Superior temporal gyrus (tissue), 1 donor: Measurements from ENCODE around the gene NR2F1.
A peak's percentile ranks its signal among the peaks of the same experiment; 100 is the strongest.

Experiments used
- DNase-seq: peaks from one replicate; pipeline ENCODE4 v3.0.0-alpha.2; 2016; ENCODE audit errors: extremely low spot score

NR2F1 gene

DNA sequence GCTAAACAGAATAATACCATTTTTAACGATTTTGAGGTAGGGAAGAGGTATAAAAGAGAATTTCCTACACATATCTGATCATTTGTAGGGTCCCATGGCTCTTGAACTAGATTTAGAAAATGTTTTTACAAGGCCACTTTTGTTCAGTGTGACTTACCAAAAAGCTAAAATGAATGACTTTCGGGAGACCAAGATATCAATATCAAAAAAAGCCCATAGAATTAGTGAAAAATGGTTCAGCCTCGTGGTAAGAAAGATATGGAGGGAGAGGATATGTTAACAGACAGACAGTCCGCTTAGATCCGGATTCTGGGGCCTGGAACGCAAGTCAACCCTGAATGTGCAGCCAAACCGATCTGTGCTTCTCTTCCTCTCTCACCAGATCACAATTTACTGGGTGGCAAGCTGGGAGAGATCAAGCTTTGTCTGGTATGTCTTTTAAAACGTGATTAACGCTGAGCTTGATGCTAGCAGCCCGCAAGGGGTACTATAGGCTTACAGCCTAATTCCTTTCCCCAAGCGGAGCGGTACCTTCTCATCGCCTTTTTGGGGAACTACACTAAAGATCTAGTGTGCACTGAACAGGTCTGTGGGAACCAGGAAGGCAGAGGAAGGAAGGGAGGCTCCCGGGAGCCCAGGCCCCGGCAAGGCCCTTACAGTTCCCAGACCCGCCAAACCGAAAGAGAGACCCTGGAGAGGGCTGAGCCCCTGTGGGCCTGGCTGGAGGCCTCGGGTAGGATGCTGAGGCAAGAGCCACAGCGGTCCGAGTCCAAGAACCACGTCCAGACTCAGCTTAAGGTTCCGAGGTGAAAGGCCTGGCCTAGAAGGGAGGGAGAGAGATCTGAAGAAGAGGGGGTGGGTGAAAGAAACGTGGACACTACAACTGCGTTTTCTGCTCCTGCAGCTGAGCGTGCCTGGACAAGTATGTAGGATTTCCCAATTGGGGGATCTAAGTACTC, 4.9 kb upstream of the NR2F1 start:
- peak; percentile 54 for DNase-seq

DNA sequence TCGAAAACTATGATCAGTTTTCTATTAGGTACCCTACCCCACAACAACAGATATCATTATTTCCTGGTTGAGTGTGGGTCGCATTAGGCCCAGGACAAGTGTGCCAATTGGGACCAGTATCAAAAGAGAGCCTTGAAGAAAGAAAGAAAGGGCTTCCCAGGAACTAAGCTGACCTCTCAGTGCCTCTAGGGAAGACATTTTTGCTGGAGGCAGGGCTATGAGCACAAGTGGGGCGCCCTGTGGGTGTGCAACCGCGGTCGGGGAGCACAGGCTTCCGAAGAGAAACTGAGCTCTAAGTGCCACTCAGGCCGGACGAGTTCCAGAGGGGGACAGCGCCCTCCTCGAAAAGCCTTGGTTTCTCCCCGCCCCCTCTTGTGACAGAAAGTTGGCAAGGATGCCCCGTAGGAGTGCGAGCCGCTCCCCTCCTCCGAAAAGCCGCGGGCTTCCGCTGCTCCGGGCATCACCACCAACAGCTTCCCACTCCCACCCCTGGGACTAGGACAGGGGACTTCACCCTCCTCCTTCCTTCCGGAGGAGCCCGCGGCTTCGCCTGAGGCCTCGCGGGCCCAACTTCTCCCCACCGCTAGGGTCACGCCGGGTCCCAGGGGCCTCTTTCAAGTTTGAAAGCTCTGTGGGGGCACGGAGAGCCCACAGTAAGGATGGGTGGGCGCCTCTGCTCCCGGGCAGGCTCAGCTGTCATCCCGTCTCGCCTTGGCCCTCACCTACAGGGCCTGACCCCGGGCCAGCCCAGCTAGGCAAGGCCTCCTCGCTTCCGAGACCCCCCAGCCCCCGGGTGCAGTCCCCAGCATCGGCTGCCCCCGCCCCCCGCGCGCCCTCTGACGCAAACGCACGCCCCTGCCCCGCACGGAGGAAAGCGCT, 4.0 kb upstream of the NR2F1 start:
- peak; percentile 62 for DNase-seq

DNA sequence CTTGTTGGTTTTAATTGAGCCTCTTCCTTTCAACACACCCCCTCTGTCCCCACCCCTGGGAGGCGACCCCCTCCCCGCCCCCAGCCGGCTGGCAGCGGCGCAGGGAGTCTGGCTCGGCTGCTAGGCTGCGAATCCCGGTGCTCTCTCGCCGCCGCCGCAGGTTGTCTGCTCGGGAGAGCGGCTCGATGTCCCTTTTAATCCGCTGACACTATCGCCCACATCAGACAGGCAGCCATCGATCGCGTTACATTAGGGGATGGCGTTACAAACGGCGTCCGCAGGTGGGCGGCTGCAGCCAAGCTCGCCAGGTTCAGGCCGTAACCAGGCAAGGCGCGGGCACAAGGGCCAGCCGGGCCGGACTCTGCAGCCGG, 3.3 kb upstream of the NR2F1 start:
- DNase-seq = no peak

DNA sequence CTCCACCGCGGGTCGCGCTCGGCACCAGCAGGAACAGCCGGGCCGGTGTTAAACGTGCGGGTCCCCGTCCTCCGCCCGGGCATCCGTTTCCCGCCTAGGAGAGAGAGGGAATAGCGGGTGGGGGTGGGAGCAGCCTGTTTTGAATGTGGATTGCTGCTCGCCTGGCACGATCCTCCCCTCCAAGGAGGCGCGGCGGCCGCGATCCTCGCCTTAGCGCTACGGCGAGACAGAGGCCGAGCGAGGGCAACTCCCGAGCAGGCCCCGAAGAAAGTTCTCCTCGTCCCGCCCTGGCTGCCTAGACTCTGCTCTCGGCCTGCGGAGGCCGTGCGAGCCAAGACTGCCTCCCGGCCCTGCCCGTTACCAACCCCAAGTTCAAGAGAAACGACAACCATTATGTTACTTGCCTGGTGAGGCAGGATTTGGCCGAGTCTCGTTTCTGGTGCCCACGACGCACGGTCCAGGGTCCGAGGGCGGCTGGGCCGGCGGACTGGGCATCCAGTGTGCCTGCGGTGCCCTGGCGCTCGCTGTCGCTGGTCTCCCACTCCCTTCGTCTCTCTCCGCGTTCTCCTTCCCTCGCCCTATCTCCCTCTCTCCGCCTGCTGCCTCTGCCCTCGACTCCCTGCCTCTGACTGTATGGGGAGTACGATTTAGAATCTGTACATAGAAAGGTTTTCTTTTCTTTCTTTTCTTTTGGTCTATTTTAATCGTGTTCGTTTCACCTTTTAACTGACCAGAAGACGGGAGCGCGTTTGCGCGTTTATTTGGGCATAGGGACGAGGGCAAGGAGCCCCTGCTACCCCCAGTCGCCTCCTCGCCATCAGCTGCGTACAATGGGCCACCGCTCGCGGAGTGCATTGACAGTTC, 2.7 kb upstream of the NR2F1 start:
- peak; percentile 29 for DNase-seq

DNA sequence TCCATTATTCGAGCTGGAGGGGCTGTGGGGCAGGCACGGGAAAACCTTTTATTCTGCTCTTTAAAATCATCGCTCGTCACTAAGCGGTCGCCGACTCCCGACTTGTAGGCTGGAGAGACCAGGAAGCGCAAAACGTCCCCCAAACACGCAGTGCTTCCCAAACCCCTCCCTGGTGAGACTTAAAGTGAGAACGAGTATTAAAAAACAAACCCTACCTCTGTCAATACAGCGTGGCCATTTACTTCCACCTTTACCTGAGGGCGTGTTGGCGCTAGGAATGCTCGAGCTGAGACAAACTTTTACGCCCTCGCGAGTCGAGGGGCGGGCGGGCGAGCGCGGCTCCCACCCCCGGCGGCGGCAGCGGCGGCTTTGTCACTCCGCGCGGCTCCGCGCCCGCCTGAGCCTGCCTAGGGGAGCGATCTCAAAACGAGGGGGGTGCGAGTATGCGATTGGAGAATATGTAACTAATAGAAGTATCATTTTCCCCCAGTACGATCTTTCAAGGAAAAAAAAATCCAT, 2.0 kb upstream of the NR2F1 start, which contains the start of gene NR2F1-AS1:
TSS of gene NR2F1-AS1 (minus strand) at position 293 of the 519 bp plus-strand sequence.
- no peak for DNase-seq

DNA sequence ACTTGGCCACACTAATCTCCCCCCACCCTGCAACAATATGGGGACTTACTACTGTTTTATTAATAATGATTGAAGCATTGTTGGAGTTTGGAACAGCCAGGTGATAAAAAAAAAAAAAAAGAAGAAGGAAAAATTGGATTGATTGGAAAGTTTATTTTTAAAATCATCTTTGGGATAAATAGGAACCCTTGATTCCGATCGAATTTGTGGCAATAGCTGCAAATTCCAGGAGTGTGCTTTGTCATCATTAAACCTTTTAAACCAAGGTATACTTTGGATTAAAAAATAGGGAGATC, 907 bp upstream of the NR2F1 start:
- DNase-seq = no peak

DNA sequence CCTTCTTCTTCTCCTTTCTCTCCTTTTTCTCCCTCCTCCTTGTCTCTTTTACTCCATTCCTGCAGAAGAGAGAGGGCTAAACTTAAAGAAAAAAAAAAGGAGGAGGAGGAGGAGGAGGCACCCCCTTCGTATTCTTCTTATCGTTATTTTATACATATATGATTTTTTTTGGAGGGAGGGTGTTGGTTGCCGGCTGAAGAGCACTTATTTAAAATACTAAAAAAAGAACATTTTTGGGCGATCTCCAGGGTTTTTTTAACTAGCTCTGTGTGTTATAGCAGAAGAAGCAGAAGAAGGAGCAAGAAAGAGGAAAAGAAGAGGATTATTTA, 381 bp downstream of the NR2F1 start:
- DNase-seq = peak; percentile 34

DNA sequence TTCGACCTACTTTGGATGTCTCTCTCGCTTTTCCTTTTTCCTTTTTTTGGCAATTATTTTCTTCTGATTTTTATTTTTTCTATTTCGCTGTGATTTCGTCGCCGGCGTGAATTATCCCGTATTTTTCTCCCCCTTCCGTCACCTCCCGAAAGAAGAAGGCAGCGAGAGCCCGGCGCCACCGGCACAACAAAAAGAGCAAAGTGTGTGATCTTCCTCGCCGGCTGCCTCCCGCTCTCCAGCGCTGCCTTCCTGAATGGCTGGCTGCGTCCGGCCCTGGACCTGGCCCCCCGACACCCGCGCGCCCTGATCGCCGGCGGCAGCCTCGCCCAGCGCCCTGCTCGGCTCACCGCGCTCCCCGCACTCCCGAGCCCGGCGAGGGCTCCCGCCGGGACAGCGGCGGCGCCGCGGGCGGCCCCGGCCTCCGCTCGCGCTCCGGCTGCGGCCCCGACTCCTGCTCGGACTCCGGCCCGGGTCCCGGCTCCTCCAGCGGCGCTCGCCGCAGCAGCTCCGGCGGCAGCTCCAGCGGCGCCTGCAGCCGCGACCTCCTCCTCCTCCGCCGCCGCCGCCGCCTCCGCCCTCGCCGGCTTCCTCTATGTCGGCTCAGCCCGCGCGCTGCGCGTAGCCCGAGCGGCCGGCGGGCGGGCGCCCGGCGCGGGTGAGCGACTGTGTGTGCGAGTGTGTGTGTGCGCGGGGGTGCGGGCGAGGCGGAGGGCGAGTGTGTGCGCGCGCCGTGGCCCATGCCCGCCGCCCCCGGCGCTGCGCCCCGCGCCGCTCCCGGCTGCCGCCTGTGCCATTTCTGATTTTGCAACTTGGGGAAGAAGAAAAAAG, 960 bp downstream of the NR2F1 start:
- DNase-seq = no peak

DNA sequence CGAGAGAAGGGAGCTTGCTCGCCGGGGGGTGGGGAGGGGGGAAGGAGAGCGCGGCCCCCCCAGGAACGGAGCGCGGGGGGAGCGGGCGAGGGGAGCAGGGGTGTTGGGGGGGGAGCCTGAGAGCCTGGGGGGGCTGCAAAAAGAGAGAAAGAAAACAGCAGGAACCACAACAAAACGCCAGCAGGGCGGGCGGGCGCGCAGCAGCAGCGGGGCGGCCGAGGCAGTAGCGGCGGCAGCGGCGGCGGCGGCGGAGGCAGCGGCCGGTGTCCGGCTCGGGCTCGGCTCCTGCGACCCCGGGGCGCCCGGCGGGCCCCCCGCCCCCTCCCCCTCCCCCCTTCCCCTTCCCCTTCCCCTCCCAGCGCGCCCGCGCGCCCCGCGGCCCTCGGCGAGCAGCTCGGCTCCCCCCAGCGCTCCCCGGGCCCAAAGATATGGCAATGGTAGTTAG, 1.6 kb downstream of the NR2F1 start:
- no peak for DNase-seq

DNA sequence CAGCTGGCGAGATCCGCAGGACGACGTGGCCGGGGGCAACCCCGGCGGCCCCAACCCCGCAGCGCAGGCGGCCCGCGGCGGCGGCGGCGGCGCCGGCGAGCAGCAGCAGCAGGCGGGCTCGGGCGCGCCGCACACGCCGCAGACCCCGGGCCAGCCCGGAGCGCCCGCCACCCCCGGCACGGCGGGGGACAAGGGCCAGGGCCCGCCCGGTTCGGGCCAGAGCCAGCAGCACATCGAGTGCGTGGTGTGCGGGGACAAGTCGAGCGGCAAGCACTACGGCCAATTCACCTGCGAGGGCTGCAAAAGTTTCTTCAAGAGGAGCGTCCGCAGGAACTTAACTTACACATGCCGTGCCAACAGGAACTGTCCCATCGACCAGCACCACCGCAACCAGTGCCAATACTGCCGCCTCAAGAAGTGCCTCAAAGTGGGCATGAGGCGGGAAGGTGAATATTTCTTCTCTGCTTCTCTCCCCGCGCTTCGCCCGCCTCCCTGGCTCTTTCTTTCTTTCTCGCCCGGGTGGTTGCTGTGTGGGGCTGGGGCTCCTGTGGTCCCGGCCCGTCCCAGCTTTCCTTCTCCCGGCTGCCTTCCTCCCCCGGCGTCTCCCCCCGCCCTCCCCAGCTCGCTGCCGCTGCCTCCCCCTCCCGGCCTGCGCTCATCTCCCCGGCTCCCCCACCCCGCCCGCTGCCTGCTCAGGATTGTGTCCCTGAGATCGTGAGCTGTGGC, 2.2 kb downstream of the NR2F1 start:
- no peak for DNase-seq

DNA sequence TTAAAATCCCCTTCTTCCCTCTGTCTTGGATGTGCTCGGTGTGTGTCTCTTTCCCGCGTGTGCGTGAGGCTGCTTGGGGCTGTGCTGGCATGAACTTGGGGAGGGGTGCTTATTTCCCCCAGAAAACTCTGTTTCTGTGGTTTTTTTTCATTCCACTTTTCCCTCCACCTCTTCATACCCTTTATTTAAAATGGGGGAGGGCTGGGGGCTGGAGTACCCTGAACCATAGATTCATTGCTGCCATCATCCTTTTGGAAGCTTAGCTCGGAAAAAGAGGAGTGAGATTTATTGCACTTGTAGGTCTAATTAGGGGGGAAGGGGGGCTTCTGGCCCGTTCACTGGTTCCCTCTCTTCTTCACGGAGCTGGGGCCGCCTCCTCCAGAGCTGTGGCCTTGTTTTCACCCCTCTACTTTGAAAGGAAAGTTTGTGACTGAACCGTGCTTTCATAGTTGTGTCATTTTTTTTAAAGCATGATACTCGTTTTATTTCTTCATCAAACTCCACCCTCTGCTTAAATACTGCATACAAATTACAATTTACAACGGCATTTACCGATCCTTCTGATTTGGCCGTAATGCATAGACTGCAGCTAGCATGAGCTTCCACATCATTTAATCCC, 2.9 kb downstream of the NR2F1 start:
- DNase-seq = no peak

DNA sequence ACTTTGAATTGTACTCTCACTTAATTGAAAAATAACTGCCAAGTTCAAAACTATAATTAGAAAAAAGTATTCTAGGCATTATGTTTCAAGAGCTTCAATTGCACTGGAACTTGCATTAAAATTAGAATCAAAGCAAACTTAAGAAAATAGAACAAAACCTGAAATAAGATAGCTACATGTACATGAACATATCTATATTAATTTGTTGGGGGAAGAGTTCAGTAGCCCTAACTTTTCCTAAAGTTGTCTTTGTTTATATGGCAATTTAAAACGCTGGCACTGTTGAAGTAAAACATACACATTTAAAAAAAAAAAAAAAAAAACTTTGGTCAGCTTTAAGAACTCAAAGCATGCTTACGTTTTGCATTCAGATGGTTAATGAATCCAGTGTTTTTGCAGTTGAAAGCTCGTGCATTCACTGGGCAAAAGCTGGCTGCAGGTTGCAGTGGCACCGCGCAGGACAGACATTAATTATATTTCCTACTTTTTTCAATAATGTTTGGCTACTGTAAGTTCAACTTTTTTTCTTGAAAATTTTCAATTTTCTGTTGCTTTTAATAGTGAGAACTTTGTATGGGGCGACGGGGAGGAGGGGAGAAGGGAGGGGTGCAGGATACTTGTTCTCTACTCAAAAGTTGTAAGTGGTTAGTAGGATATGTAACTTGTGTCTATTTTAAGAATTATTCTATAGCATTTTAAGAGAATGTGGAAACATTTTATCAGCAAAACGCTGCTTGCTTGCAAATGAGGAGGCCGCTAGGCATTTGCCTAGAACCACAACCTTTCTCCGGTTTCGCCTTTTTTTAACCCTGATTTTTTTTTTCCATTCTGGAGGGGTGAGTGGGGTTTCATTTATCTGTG, 3.9 kb downstream of the NR2F1 start:
- DNase-seq = no peak

DNA sequence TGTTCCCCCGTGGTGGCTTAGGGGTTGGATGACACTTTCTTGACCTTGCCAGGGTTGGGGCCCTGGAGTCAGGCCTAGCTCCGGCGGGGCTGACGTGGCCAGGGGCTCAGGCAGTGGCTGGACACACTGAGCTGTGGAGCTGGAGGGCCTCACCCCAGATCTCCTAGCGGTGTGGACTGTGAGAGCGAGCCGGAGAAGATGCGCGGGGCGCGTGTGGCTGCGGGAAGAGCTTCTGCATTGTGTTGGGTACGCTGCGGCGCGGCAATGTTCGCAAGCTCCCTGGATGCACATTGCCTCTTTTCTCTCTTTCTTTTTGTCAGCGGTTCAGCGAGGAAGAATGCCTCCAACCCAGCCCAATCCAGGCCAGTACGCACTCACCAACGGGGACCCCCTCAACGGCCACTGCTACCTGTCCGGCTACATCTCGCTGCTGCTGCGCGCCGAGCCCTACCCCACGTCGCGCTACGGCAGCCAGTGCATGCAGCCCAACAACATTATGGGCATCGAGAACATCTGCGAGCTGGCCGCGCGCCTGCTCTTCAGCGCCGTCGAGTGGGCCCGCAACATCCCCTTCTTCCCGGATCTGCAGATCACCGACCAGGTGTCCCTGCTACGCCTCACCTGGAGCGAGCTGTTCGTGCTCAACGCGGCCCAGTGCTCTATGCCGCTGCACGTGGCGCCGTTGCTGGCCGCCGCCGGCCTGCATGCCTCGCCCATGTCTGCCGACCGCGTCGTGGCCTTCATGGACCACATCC, 4.8 kb downstream of the NR2F1 start:
- no peak for DNase-seq

DNA sequence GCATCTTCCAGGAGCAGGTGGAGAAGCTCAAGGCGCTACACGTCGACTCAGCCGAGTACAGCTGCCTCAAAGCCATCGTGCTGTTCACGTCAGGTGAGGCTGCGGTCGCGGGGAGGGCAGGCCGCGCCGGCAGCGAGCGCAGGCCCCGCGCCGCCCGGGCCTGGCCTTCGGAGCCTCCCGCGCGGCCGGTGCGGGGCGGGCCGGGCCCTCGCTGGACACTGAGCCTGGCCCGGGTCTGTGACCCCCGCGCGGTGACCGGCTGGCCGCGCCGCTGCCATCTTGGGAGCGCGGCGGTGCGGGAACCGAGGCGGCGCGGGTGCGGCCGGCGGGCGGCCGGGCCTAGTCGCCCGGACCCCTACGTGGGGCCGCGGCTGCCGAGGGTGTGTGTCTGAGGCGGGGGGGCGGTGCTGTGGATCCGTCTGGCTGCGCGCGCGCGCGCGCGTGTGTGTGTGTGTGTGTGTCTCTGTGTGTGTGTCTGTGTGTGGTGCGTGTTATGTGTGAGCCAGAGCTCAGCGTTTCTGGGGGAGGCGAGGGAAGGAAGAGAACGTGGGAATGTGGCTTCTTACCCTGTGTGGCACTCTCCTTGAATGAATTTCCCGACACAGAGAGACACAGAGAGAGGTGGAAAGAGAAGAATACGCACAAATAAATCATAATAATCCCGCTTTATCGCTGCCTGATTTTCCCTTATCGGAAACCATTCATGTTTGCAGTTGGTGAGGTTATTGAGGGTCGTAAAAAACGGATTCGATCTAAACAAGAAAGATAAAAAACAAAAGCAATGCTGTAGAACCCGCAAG, 5.5 kb downstream of the NR2F1 start:
- DNase-seq = no peak

DNA sequence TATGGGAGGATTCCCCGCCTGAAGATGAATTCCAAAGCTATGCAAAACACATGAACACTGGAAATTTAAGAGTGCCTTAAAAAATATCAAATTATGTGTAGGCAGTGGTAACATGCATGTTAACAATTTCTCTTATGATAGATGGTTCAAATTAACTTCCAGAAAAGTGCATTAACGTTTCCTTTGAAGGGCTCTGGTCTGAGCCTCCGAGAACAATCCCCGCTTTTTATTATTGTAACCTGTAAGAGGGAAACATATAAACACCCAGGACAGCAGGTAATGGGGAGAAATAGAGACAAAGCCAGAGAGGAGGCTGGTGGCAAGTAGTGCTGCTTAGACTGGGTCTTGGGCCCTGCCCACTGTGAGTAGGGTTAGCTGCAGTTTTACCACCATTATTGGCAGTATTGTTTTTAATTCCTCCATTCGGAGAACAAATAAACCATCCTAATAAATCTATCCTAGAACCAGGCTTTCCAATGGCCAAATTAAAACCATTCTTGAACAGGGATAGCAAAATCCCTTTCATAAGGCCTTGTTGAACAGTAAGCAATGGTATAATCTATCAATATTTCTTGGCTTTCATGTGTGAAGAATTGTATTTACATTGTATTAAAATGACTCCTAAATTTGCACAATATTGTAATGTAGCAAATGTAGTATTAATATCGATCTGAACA, 6.3 kb downstream of the NR2F1 start:
- no peak for DNase-seq

DNA sequence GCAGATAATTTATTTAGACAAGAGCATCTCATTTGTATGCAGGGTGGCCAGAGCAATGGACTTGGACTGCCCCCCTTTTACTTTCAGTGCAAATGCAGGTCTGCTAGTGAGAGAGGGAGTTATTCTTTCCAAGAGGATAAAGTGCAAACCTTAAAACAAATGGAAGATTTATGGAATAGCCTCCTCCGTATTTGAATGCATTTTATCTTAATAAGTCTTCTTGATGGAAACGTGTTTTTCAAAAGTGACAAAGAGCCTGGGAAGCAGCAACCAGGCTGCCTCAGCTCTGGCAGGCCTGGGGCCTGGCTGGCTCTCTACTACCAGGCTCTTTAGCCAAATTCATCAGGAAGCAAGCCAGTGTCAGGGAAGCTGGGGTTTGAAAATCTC, 6.8 kb downstream of the NR2F1 start:
- no peak for DNase-seq

DNA sequence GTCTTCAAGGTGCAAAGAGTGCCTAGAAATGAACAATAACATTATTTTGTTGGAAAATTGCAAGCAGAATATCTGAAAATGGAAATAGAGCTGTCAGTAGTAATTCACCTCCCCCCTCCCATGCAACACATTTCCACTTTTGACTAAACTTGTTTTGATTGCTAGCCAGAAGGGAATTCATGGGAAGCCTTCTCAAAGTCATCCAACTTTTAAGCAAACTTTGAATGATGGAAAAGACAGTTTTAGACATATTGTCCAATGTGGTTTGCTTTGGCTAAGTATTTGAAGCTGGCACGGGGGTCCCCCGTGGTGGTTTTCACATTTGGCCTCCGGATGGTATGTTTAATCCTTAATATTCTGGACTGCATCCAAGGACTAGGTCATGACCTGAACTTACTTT, 7.5 kb downstream of the NR2F1 start:
- no peak for DNase-seq
